Uterus (tissue), 4 donors: Measurements from ENCODE around the gene STAC3. TPM values are rescaled to one million over a fixed set of nuclear protein-coding genes. Genes with fewer than 3 reads are reported as not detected.

Source experiments
- DNase-seq, 2 donors: peaks; one replicate each; pipeline ENCODE4 v3.0.0-alpha.2; 2019 to 2020
- H3K27ac ChIP-seq, 2 donors: fragments of 200-600 bp; sonication (generic); 1 replicate in 1 of 2; 2 replicates in 1 of 2; pipeline ENCODE4 v1.5.1; 2016 to 2018
- H3K27me3 ChIP-seq, 2 donors: fragments of 200-600 bp; sonication (generic); one replicate each; pipeline ENCODE4 v1.5.1; 2018 to 2019; ENCODE audit warnings: control low read depth in 1 of 2
- H3K36me3 ChIP-seq, 2 donors: fragments of 200-600 bp; sonication (generic); one replicate each; pipeline ENCODE4 v1.5.1; 2019; ENCODE audit warnings: control low read depth in 1 of 2
- H3K4me1 ChIP-seq, 2 donors: fragments of 200-600 bp; sonication (generic); one replicate each; pipeline ENCODE4 v1.5.1; 2018 to 2019; ENCODE audit warnings: control low read depth in 1 of 2
- H3K4me3 ChIP-seq, 2 donors: fragments of 200-600 bp; sonication (generic); 1 replicate in 1 of 2; 2 replicates in 1 of 2; pipeline ENCODE4 v1.5.1; 2018 to 2019; ENCODE audit warnings: mild to moderate bottlenecking in 1 of 2
- H3K9me3 ChIP-seq, 2 donors: fragments of 200-600 bp; sonication (generic); one replicate each; pipeline ENCODE4 v1.5.1; 2019; ENCODE audit warnings: control low read depth in 1 of 2
- CTCF ChIP-seq, 4 experiments: fragments of 200-600 bp in 2 of 4; fragments of 450-650 bp in 2 of 4; sonication (generic) in 2 of 4; IDR thresholded peaks; one replicate each; pipeline ENCODE4 v1.5.1; 2016 to 2019; ENCODE audit warnings: antibody characterized with exemption in 4 of 4, mild to moderate bottlenecking in 2 of 4, moderate library complexity in 1 of 4
- POLR2A ChIP-seq, 2 donors: fragments of 450-650 bp; IDR thresholded peaks; one replicate each; pipeline ENCODE4 v1.6.1; 2016; ENCODE audit warnings: antibody characterized with exemption in 2 of 2, mild to moderate bottlenecking in 1 of 2, moderate library complexity in 1 of 2
- intact Hi-C: fragments of 100-400 bp; cut with DNase I; formaldehyde crosslinking; loops from one replicate; pipeline ENCODE4 v1.15.1; 2023; ENCODE audit warnings: low total_unique reads
- total RNA-seq, 4 donors: library from RNA; depleted of rRNA in 3 of 4; stranded (reverse); fragments of >200 nt in 3 of 4; gene quantifications; one replicate each; pipeline versions ENCODE4 v1.1.0 to v1.2.4, GENCODE V29; 2014 to 2023
- donor health status: DM: yes; HTN: yes; CAD: no.

STAC3 gene
- total RNA-seq, 4 donors from 2014 or later, result 1.0 to 2.8 TPM; not detected in 2

DNA sequence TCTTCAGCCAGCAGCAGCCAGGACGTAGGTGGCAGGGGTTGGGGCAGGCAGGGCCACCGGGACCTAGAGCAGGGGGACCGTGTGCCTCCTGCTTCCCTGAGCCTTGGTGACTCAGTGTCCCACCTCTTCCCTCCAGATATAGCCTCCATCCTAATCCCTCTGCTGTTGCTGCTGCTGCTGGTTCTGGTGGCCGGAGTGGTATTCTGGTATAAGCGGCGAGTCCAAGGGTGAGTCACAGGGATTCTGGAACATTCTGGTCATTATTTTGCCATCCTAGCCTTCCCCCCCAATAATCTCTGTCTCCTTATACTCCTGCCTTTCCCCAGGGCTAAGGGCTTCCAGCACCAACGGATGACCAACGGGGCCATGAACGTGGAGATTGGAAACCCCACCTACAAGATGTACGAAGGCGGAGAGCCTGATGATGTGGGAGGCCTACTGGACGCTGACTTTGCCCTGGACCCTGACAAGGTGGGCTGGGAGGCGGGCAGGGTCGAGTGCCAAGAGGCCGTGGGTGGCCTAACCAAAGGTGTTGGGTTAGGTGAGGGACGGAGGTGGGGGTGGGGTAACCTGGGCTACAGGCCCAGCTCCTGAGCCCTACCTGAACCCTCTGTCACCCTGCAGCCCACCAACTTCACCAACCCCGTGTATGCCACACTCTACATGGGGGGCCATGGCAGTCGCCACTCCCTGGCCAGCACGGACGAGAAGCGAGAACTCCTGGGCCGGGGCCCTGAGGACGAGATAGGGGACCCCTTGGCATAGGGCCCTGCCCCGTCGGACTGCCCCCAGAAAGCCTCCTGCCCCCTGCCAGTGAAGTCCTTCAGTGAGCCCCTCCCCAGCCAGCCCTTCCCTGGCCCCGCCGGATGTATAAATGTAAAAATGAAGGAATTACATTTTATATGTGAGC is 38.9 kb downstream of the STAC3 start:
- peaks cover 12 to 14% of the 10 kb centered on the region in 2 donors for H3K27me3 ChIP-seq
- H3K4me1 ChIP-seq, result peaks cover 2 to 15% of the 10 kb centered on the region in 2 donors
- H3K27ac ChIP-seq, result no peak overlapping the region
- DNase-seq, result peak in 1 of 2 donors; percentile 43
- TF ChIP-seq POLR2A (IDR thresholded peaks at IDR 0.05), result no peak
- no peak for TF ChIP-seq CTCF (IDR thresholded peaks at IDR 0.05)
- intact Hi-C loops, result no loop called here
- H3K9me3 ChIP-seq, result no peaks in the 10 kb centered on the region
- no peaks in the 10 kb centered on the region for H3K36me3 ChIP-seq
- no peak overlapping the region for H3K4me3 ChIP-seq

DNA sequence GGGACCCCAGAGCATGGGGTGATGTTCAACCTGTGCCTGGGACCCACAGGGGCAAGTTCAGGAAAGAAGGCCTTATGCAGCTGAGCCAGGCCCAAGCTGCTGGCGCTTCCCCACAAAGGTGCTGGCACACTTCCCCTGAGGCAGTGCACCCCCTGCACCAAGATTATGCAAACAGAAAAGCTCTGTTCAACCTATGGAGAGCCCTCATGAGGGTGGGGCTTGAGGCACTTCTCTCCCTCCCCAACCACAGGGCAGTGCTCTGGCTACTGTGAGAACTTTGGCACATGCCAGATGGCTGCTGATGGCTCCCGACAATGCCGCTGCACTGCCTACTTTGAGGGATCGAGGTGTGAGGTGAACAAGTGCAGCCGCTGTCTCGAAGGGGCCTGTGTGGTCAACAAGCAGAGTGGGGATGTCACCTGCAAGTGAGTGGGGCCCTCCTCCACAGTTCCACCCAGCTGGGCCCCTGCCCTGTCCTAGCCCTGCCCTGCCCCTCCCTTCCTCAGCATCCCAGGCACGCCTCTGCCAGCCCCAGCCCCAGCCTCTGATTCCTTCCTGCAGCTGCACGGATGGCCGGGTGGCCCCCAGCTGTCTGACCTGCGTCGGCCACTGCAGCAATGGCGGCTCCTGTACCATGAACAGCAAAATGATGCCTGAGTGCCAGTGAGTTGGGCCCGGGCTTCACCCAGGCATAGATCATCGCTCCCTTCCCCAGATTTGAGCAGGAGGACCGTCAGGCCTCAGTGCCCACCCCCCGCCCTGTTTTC is 39.9 kb downstream of the STAC3 start:
- no peak overlapping the region for H3K27ac ChIP-seq
- no peaks in the 10 kb centered on the region for H3K9me3 ChIP-seq
- intact Hi-C loops, result no loop called here
- no peak for DNase-seq
- H3K36me3 ChIP-seq, result no peaks in the 10 kb centered on the region
- peaks cover 0 to 8% of the 10 kb centered on the region in 2 donors for H3K4me1 ChIP-seq
- H3K27me3 ChIP-seq, result peaks cover 7 to 9% of the 10 kb centered on the region in 2 donors
- H3K4me3 ChIP-seq, result no peak overlapping the region
- TF ChIP-seq CTCF (IDR thresholded peaks at IDR 0.05) (no peak), POLR2A (IDR thresholded peaks at IDR 0.05) (no peak)

DNA sequence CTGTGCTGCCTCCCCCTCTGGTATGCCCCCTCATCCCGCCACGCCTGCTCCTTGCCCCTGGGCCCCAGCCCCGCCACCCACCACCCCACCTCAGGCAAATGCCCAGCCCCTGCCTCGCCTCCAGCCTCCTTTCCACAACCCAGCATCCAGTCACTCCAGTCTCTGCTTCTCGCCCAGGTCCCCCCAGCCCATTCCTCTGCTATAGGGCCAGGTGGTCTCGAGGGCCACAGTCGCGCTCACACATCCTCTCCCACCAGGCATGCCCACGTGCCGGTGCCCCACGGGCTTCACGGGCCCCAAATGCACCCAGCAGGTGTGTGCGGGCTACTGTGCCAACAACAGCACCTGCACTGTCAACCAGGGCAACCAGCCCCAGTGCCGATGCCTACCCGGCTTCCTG is 40.5 kb downstream of the STAC3 start:
- H3K36me3 ChIP-seq, result no peaks in the 10 kb centered on the region
- H3K27me3 ChIP-seq, result peaks cover under 1 to 3% of the 10 kb centered on the region in 2 donors
- intact Hi-C loops, result no loop called here
- DNase-seq, result no peak
- TF ChIP-seq CTCF (IDR thresholded peaks at IDR 0.05) (no peak), POLR2A (IDR thresholded peaks at IDR 0.05) (no peak)
- peaks cover 0 to 5% of the 10 kb centered on the region in 2 donors for H3K4me1 ChIP-seq
- no peak overlapping the region for H3K4me3 ChIP-seq
- H3K9me3 ChIP-seq, result no peaks in the 10 kb centered on the region
- no peak overlapping the region for H3K27ac ChIP-seq

DNA sequence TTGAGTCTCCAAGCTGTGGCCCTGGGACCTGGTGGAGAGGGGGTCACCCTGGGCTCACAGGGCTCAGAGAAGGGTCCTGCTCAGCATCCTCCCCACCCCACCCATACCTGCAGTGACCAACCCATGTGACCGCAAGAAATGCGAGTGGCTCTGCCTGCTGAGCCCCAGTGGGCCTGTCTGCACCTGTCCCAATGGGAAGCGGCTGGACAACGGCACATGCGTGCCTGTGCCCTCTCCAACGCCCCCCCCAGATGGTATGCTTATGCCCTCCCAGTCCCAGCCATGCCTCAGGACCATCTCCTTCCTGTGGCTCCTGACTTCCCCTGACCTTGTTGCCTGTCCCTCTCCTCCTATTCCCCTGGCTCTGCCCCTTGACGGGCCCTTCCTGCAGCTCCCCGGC is 41.1 kb downstream of the STAC3 start:
- H3K4me1 ChIP-seq, result peaks cover 0 to 5% of the 10 kb centered on the region in 2 donors
- H3K9me3 ChIP-seq, result no peaks in the 10 kb centered on the region
- DNase-seq, result no peak
- no peaks in the 10 kb centered on the region for H3K27me3 ChIP-seq
- TF ChIP-seq CTCF (IDR thresholded peaks at IDR 0.05) (no peak), POLR2A (IDR thresholded peaks at IDR 0.05) (no peak)
- H3K27ac ChIP-seq, result no peak overlapping the region
- H3K36me3 ChIP-seq, result no peaks in the 10 kb centered on the region
- no peak overlapping the region for H3K4me3 ChIP-seq
- intact Hi-C loops, result no loop called here
